Heart left ventricle (tissue), 16 donors: ENCODE data around the gene CELF5. TPM values are rescaled to one million over a fixed set of nuclear protein-coding genes. Genes with fewer than 3 reads are reported as not detected.

Source experiments
- ATAC-seq, 4 donors: fragments of 200-7000 bp; cut with Tn5 transposase; one replicate each; pipeline ENCODE4 v1.9.1; 2020 to 2022; ENCODE audit warnings: moderate library complexity in 4 of 4, mild to moderate bottlenecking in 3 of 4, moderate number of reproducible peaks in 1 of 4
- DNase-seq, 5 donors: peaks; one replicate each; pipeline ENCODE4 v3.0.0-alpha.2; 2020
- H3K27ac ChIP-seq, 12 donors: fragments of 200-600 bp; sonication (generic) in 4 of 12; one replicate each; pipeline versions ENCODE4 v1.5.0 to v1.8.0; 2016 to 2022; ENCODE audit warnings: mild to moderate bottlenecking in 2 of 12
- H3K27me3 ChIP-seq, 9 donors: fragments of 200-600 bp; sonication (generic) in 2 of 9; one replicate each; pipeline versions ENCODE4 v1.5.1 to v1.8.0; 2016 to 2022; ENCODE audit warnings: mild to moderate bottlenecking in 3 of 9
- H3K36me3 ChIP-seq, 9 donors: fragments of 200-600 bp; sonication (generic) in 2 of 9; one replicate each; pipeline versions ENCODE4 v1.5.0 to v1.8.0; 2018 to 2022; ENCODE audit warnings: mild to moderate bottlenecking in 2 of 9
- H3K4me1 ChIP-seq, 12 donors: fragments of 200-600 bp; sonication (generic) in 4 of 12; one replicate each; pipeline versions ENCODE4 v1.5.0 to v1.8.0; 2016 to 2022; ENCODE audit warnings: mild to moderate bottlenecking in 3 of 12
- H3K4me3 ChIP-seq, 12 donors: fragments of 200-600 bp; sonication (generic) in 4 of 12; one replicate each; pipeline versions ENCODE4 v1.5.0 to v1.8.0; 2017 to 2022; ENCODE audit warnings: mild to moderate bottlenecking in 9 of 12, moderate library complexity in 4 of 12
- H3K9me3 ChIP-seq, 12 donors: fragments of 200-600 bp; sonication (generic) in 4 of 12; one replicate each; pipeline versions ENCODE4 v1.5.0 to v1.8.0; 2016 to 2022; ENCODE audit warnings: mild to moderate bottlenecking in 1 of 12
- POLR2A ChIP-seq, 2 donors: fragments of 450-650 bp; IDR thresholded peaks; one replicate each; pipeline ENCODE4 v1.6.1; 2017; ENCODE audit warnings: antibody characterized with exemption in 2 of 2, mild to moderate bottlenecking in 2 of 2, moderate library complexity in 2 of 2
- WGBS, 4 donors: extraction: QIAGEN DNeasy Blood & Tissue Kit in 2 of 4; methylation state at CpG; one replicate each; pipeline versions ENCODE4 v1.1.5 to v1.1.7; 2013 to 2018; 5-methylcytosine and 5-hydroxymethylcytosine counted together
- intact Hi-C, 10 donors: fragments of 100-400 bp; cut with DNase I; formaldehyde crosslinking; loops; one replicate each; pipeline versions ENCODE4 v1.11.1 to v1.14.2; 2022
- polyA plus RNA-seq, 2 donors: library from polyadenylated mRNA; stranded (reverse); fragments of 200-250 nt; gene quantifications; one replicate each; pipeline ENCODE4 v1.2.3, GENCODE V29; 2013
- total RNA-seq, 9 donors: library from RNA; depleted of rRNA in 2 of 9; stranded (reverse); fragments of >200 nt in 2 of 9; fragmentation: NEBNext Ultra II Directional in 3 of 9; extraction: Animal tissue kit (Norgen Biotek cat#: 25700) in 3 of 9; gene quantifications; one replicate each; pipeline versions ENCODE4 v1.1.0 to v1.2.4, GENCODE V29; 2016 to 2023
- TF ChIP-seq, protein P1 (sequence below), 12 donors: fragments of 200-600 bp; sonication (generic) in 4 of 12; IDR thresholded peaks; one replicate each; pipeline versions ENCODE4 v1.5.0 to v1.8.0; 2018 to 2022; ENCODE audit warnings: antibody characterized with exemption in 12 of 12, mild to moderate bottlenecking in 5 of 12
- donor health status: ischemic (EF 13 %, LVEDD 7.1; RV severe dilation, severe dysfunction).
- donor health status: healthy with polysubstance abuse.
- donor health status: DM: no; HTN: yes; CAD: no.
- donor health status: DM: no; HTN: no; CAD: no.
- donor health status: ischemic (EF 25% LVEDD 6.9; RV normal size, moderate dysfunction).
- donor health status: ischemic (EF 25% LVEDD 5.7; RV mildly dilated, moderate dysfunction).
- donor health status: healthy.
- donor health status: DM: yes; HTN: yes; CAD: no.
- donor health status: ischemic (EF 35%, LVEDD 5.7; RV mildly dilated, moderate dysfunction).
- donor health status: nonischemic (EF 11% LVEDD 7.7; RV severe dilation, severe dysfunction).
- donor health status: DM: yes; HTN: yes; CAD: no.
- donor health status: PGD.
- donor health status: ischemic (EF 29% LVEDD 5.4; RV normal size, mild dysfunction).
- donor health status: nonischemic (EF 23%, LVEDD 6.1; RV moderate dilation, normal function).

Gene CELF5
- total and polyA plus RNA-seq, 11 donors: not detected

DNA sequence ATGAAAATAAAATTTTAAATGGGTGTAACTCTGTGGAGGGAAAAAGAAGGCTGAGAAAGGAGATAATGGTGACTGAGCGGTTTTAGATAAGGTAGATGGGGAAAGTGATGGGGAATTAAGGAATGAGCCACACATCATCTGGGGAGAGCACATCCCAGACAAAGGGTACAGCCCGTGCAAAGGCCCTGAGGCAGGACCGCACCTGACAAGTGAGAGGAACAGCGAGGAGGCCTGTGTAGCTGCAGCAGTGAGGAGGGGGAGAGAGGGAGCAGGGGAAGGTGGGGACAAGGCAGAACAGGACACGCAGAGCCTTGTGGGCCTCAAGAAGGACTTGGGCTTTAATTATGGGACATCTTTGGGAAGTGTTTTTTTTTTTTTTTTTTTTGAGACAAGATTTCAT lies 1.8 kb upstream of the CELF5 start:
- Histone ChIP-seq H3K9me3 (no peaks in the 10 kb centered on the region), H3K27ac (no peak overlapping the region), H3K4me1 (peaks cover 0 to 9% (median 0%) of the 10 kb centered on the region in 12 donors), H3K36me3 (no peaks in the 10 kb centered on the region), H3K27me3 (peaks cover 9 to 61% (median 37%) of the 10 kb centered on the region in 9 donors), H3K4me3 (no peak overlapping the region)
- 86 to 94% (median 89%) methylated on average over 5 of the region's 5 CpGs for WGBS, 4 donors
- intact Hi-C loops: loop anchor here in 1 of 10 donors (10.0 kb wide), 1 partner anchor 252 kb away; no protein-coding TSS in a partner anchor
- DNase-seq (no peak), ATAC-seq (no peak)
- TF ChIP-seq POLR2A (IDR thresholded peaks at IDR 0.05): no peak
- TF ChIP-seq, protein P1, sequence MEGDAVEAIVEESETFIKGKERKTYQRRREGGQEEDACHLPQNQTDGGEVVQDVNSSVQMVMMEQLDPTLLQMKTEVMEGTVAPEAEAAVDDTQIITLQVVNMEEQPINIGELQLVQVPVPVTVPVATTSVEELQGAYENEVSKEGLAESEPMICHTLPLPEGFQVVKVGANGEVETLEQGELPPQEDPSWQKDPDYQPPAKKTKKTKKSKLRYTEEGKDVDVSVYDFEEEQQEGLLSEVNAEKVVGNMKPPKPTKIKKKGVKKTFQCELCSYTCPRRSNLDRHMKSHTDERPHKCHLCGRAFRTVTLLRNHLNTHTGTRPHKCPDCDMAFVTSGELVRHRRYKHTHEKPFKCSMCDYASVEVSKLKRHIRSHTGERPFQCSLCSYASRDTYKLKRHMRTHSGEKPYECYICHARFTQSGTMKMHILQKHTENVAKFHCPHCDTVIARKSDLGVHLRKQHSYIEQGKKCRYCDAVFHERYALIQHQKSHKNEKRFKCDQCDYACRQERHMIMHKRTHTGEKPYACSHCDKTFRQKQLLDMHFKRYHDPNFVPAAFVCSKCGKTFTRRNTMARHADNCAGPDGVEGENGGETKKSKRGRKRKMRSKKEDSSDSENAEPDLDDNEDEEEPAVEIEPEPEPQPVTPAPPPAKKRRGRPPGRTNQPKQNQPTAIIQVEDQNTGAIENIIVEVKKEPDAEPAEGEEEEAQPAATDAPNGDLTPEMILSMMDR (IDR thresholded peaks at IDR 0.05): no peak

GRCh38 chr19:3225169-3225485 lies 666 bp downstream of the CELF5 start:
- ATAC-seq (no peak), DNase-seq (no peak)
- intact Hi-C loops: loop anchor here in 1 of 10 donors (10.0 kb wide), 1 partner anchor 250 kb away; no protein-coding TSS in a partner anchor
- WGBS, 4 donors: 1 to 5% (median 1%) methylated on average over 9 of the region's 9 CpGs
- Histone ChIP-seq H3K36me3 (no peaks in the 10 kb centered on the region), H3K27me3 (peaks cover 21 to 80% (median 57%) of the 10 kb centered on the region in 9 donors), H3K4me3 (no peak overlapping the region), H3K27ac (no peak overlapping the region), H3K9me3 (no peaks in the 10 kb centered on the region), H3K4me1 (peaks cover 0 to 14% (median 0%) of the 10 kb centered on the region in 12 donors)
- TF ChIP-seq, protein P1 (IDR thresholded peaks at IDR 0.05): no peak

GRCh38 chr19:3225677-3226093 lies 1.2 kb downstream of the CELF5 start:
- intact Hi-C loops: loop anchor here in 1 of 10 donors (10.0 kb wide), 1 partner anchor 249 kb away; no protein-coding TSS in a partner anchor
- peaks cover 21 to 81% (median 57%) of the 10 kb centered on the region in 9 donors for H3K27me3 ChIP-seq
- 19 to 40% (median 34%) methylated on average over 8 to 16 of the region's 16 CpGs for whole genome bisulfite sequencing, 4 donors
- DNase-seq (no peak), ATAC-seq (no peak)
- no peaks in the 10 kb centered on the region for H3K9me3 ChIP-seq
- H3K27ac ChIP-seq: no peak overlapping the region
- H3K36me3 ChIP-seq: no peaks in the 10 kb centered on the region
- H3K4me3 ChIP-seq: no peak overlapping the region
- peaks cover 0 to 14% (median 0%) of the 10 kb centered on the region in 12 donors for H3K4me1 ChIP-seq
- TF ChIP-seq POLR2A (IDR thresholded peaks at IDR 0.05): no peak
- TF ChIP-seq, protein P1 (IDR thresholded peaks at IDR 0.05): no peak

- Histone ChIP-seq H3K27me3 (peaks cover 17 to 77% (median 57%) of the 10 kb centered on the region in 9 donors), H3K36me3 (no peaks in the 10 kb centered on the region), H3K4me3 (no peak overlapping the region), H3K4me1 (peaks cover 0 to 14% (median 0%) of the 10 kb centered on the region in 12 donors), H3K9me3 (no peaks in the 10 kb centered on the region), H3K27ac (no peak overlapping the region)
- 57 to 78% (median 74%) methylated on average over 12 of the region's 12 CpGs for WGBS, 4 donors
- ATAC-seq (no peak), DNase-seq (no peak)
- intact Hi-C loops: loop anchor here in 1 of 10 donors (10.0 kb wide), 1 partner anchor 248 kb away; no protein-coding TSS in a partner anchor
- TF ChIP-seq POLR2A (IDR thresholded peaks at IDR 0.05): no peak
- TF ChIP-seq, protein P1 (IDR thresholded peaks at IDR 0.05): no peak
These were observed 2.7 kb downstream of the CELF5 start for GRCh38 chr19:3227054-3227626.
